OCI-LY3 (cell line): Measurements from ENCODE around the gene USH2A.

ENCODE experiments used
- CTCF ChIP-seq: fragments of 200-600, 300-600 bp; sonication (generic); IDR thresholded peaks from 2 replicates; pipeline ENCODE4 v1.5.1; 2014; ENCODE audit warnings: antibody characterized with exemption, low read length, low read depth
- EZH2phosphoT487 ChIP-seq: fragments of 200-600 bp; shearing (Covaris generic); IDR thresholded peaks from 2 replicates; pipeline ENCODE4 v1.6.1; 2018; ENCODE audit warnings: antibody characterized with exemption, mixed run types, low read depth

- TF ChIP-seq CTCF (no peak), EZH2phosphoT487 (no peak)
Measured at GRCh38 chr1:216350186-216350585, 73.1 kb downstream of the USH2A start.
